Measurements from ENCODE around the gene RXFP4. TPM values are rescaled to one million over a fixed set of nuclear protein-coding genes. Genes with fewer than 3 reads are reported as not detected.
"Not testable (repeated sequence)": the region's sequence is repeated elsewhere in the genome, so short reads cannot be mapped to it uniquely, and the experiment has no call there.

RXFP4 gene
- not detected in 3 replicates for total RNA-seq
- long read RNA-seq: 0 reads

GRCh38 chr1:155940993-155941844, at the start of gene RXFP4:
Gene RXFP4 (plus strand): TSS chr1:155941638. CDS start chr1:155941710, 72 bp downstream.
- Mint-ChIP-seq H3K27ac (ENCODE audit: unreplicated experiment) (peak within 1 kb of the TSS; percentile 95), H3K4me3 (ENCODE audit: unreplicated experiment) (no peak within 1 kb of the TSS), H3K36me3 (ENCODE audit: low read depth) (peaks cover 2% of the 10 kb centered on the region), H3K27me3 (ENCODE audit: low read depth) (no peaks in the 10 kb centered on the region), H3K4me1 (ENCODE audit: low read depth) (peaks cover 52% of the 10 kb centered on the region), H3K9me3 (ENCODE audit: low read depth) (no peaks in the 10 kb centered on the region)
- TF ChIP-seq CTCF (IDR thresholded peaks at IDR 0.05): no peak
- no peak for DNase-seq (ENCODE audit: low spot score)

GRCh38 chr1:155892796-155893195, 48.6 kb upstream of the RXFP4 start:
- H3K9me3 Mint-ChIP-seq (ENCODE audit: low read depth): no peaks in the 10 kb centered on the region
- H3K27ac Mint-ChIP-seq (ENCODE audit: unreplicated experiment): peak overlapping the region; percentile 93
- peaks cover 40% of the 10 kb centered on the region for H3K4me1 Mint-ChIP-seq (ENCODE audit: low read depth)
- H3K27me3 Mint-ChIP-seq (ENCODE audit: low read depth): no peaks in the 10 kb centered on the region
- no peak for DNase-seq (ENCODE audit: low spot score)
- peaks cover 5% of the 10 kb centered on the region for H3K36me3 Mint-ChIP-seq (ENCODE audit: low read depth)
- peak overlapping the region; percentile 29 for H3K4me3 Mint-ChIP-seq (ENCODE audit: unreplicated experiment)
- no peak for TF ChIP-seq CTCF (IDR thresholded peaks at IDR 0.05)

- Mint-ChIP-seq H3K9me3 (ENCODE audit: low read depth) (no peaks in the 10 kb centered on the region), H3K36me3 (ENCODE audit: low read depth) (peaks cover 7% of the 10 kb centered on the region), H3K27me3 (ENCODE audit: low read depth) (no peaks in the 10 kb centered on the region), H3K4me1 (ENCODE audit: low read depth) (peaks cover 33% of the 10 kb centered on the region), H3K4me3 (ENCODE audit: unreplicated experiment) (peak overlapping the region; percentile 29), H3K27ac (ENCODE audit: unreplicated experiment) (peak overlapping the region; percentile 93)
- no peak for DNase-seq (ENCODE audit: low spot score)
- no peak for TF ChIP-seq CTCF (IDR thresholded peaks at IDR 0.05)
Measured at GRCh38 chr1:155893389-155894142, 47.9 kb upstream of the RXFP4 start.

- not testable (repeated sequence) for H3K4me3 Mint-ChIP-seq (ENCODE audit: unreplicated experiment); H3K27ac Mint-ChIP-seq (ENCODE audit: unreplicated experiment); H3K27me3 Mint-ChIP-seq (ENCODE audit: low read depth); H3K9me3 Mint-ChIP-seq (ENCODE audit: low read depth); DNase-seq (ENCODE audit: low spot score)
- peaks cover 21% of the 10 kb centered on the region for H3K36me3 Mint-ChIP-seq (ENCODE audit: low read depth)
- peaks cover 19% of the 10 kb centered on the region for H3K4me1 Mint-ChIP-seq (ENCODE audit: low read depth)
Measured at GRCh38 chr1:155895617-155896016, 45.8 kb upstream of the RXFP4 start.

- H3K27ac Mint-ChIP-seq (ENCODE audit: unreplicated experiment); DNase-seq (ENCODE audit: low spot score); H3K27me3 Mint-ChIP-seq (ENCODE audit: low read depth); H3K4me3 Mint-ChIP-seq (ENCODE audit: unreplicated experiment); H3K9me3 Mint-ChIP-seq (ENCODE audit: low read depth): not testable (repeated sequence)
- H3K4me1 Mint-ChIP-seq (ENCODE audit: low read depth): peaks cover 19% of the 10 kb centered on the region
- H3K36me3 Mint-ChIP-seq (ENCODE audit: low read depth): peaks cover 22% of the 10 kb centered on the region
Measured at GRCh38 chr1:155896476-155896875, 45.0 kb upstream of the RXFP4 start.

- no peak overlapping the region for H3K4me3 Mint-ChIP-seq (ENCODE audit: unreplicated experiment)
- H3K9me3 Mint-ChIP-seq (ENCODE audit: low read depth): no peaks in the 10 kb centered on the region
- DNase-seq (ENCODE audit: low spot score): no peak
- peaks cover 25% of the 10 kb centered on the region for H3K36me3 Mint-ChIP-seq (ENCODE audit: low read depth)
- H3K27ac Mint-ChIP-seq (ENCODE audit: unreplicated experiment): peak overlapping the region; percentile 32
- peaks cover 14% of the 10 kb centered on the region for H3K4me1 Mint-ChIP-seq (ENCODE audit: low read depth)
- no peak for TF ChIP-seq CTCF (IDR thresholded peaks at IDR 0.05)
- no peaks in the 10 kb centered on the region for H3K27me3 Mint-ChIP-seq (ENCODE audit: low read depth)
Measured at GRCh38 chr1:155897746-155898145, 43.7 kb upstream of the RXFP4 start.
